Endothelial cell of hepatic sinusoid (primary cell): Measurements from ENCODE around the gene ATCAY.
"Not testable (repeated sequence)": the region's sequence is repeated elsewhere in the genome, so short reads cannot be mapped to it uniquely, and the experiment has no call there.

Experiments used
- in situ Hi-C: cut with HindIII; loops from 2 replicates; pipeline ENCODE4 v1.10.0; 2017; ENCODE audit warnings: low sequenced_read_pairs

ATCAY gene

GRCh38 chr19:3944018-3944721 lies 63.7 kb downstream of the ATCAY start:
- in situ Hi-C loops = no loop called here

GRCh38 chr19:3945838-3946237 lies 65.4 kb downstream of the ATCAY start:
- in situ Hi-C loops = no loop called here

GRCh38 chr19:3947316-3947933 lies 66.9 kb downstream of the ATCAY start:
- in situ Hi-C loops = not testable (repeated sequence)

GRCh38 chr19:3949294-3949693 lies 68.8 kb downstream of the ATCAY start:
- in situ Hi-C loops = no loop called here

GRCh38 chr19:3949997-3950859 lies 69.7 kb downstream of the ATCAY start:
- in situ Hi-C loops = no loop called here

- in situ Hi-C loops = no loop called here
Measured at GRCh38 chr19:3950871-3951861, 70.7 kb downstream of the ATCAY start.

GRCh38 chr19:3952755-3953276 lies 72.3 kb downstream of the ATCAY start:
- in situ Hi-C loops = not testable (repeated sequence)

- in situ Hi-C loops = no loop called here
Measured at GRCh38 chr19:3954107-3954506, 73.6 kb downstream of the ATCAY start.

- in situ Hi-C loops = not testable (repeated sequence)
Measured at GRCh38 chr19:3955276-3955675, 74.8 kb downstream of the ATCAY start.

GRCh38 chr19:3955688-3956087 lies 75.2 kb downstream of the ATCAY start:
- in situ Hi-C loops = no loop called here

GRCh38 chr19:3958836-3959765 lies 78.6 kb downstream of the ATCAY start:
- in situ Hi-C loops = no loop called here

- in situ Hi-C loops = no loop called here
Measured at GRCh38 chr19:3959766-3960131, 79.3 kb downstream of the ATCAY start.

- in situ Hi-C loops = no loop called here
Measured at GRCh38 chr19:3961007-3961406, 80.5 kb downstream of the ATCAY start.

- in situ Hi-C loops = no loop called here
Measured at GRCh38 chr19:3963458-3964255, 83.2 kb downstream of the ATCAY start.

- in situ Hi-C loops = no loop called here
Measured at GRCh38 chr19:3964256-3965194, 84.0 kb downstream of the ATCAY start.

GRCh38 chr19:3966051-3967017 lies 85.8 kb downstream of the ATCAY start:
- in situ Hi-C loops = no loop called here
